DMS79 (cell line): Measurements from ENCODE around the gene SPATA2.
"Not testable (repeated sequence)": the region's sequence is repeated elsewhere in the genome, so short reads cannot be mapped to it uniquely, and the experiment has no call there.

Source experiments
- DNase-seq: peaks from one replicate; lab custom pipeline; 2025; lab: John Stamatoyannopoulos, UW

SPATA2 gene

DNA sequence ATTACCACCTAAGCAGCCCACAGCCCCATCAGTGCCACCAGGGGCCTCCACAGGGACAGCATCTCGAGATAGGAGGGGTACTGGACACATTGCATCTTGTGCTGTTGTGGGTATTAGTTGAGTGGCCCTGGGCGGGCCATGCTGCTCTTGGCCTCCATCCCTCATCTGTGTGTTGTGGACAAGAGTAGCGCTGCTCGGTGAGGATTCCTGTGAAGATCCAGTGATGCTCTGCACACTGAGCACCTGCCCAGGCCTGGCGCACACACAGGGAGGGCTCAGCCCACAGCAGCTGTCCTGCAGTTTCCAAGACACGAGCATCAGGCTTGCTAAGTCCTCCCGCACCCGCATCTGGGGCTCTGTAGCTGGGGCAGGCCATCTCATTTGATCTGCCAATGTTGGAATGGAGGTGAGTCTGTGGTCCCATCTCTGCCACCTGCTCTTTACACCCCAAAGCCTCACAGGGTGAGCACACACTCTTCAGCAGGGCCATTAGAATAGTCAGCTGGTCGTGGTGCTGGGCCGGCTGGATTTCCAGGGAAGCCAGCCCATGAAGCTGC is 32.0 kb downstream of the SPATA2 start:
- DNase-seq, result no peak

DNA sequence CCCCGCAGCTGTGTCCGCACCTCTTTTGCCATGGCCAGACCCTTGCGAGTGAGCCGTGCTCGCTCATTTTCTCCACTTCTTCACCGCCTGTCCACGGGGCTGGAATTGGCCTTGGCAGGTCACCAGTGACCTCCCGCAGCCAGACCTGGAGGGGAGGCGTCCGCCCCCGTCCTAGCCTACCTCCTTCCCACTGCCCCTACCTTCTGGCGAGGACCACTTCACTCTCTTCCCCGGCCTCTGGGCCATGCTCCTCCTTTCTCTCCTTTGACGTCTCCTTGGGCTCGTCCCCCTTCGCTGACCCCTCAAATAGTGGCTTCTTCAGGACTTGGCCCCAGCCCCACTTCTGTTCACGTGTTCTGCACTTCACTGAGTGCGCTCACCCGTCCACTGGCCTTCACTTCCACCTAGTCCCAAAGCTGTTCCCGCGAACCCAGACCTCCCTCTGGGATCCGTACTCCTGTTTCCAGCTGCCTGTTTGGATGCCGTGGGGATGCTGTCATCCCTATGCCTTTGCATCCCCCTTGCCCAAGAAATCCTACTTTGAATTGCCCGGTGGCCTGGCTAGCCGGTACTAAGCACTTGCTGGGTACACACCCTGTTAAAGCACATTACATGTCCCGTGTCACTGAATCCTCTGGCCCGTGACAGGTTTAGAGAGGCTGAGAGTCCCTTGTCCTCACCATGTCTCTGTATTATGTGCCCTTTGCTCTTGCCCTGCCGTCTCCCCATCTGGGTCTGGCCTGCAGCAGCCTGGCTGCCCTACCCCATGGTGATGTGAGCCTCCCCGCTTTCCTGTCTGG is 33.0 kb downstream of the SPATA2 start:
- no peak for DNase-seq

DNA sequence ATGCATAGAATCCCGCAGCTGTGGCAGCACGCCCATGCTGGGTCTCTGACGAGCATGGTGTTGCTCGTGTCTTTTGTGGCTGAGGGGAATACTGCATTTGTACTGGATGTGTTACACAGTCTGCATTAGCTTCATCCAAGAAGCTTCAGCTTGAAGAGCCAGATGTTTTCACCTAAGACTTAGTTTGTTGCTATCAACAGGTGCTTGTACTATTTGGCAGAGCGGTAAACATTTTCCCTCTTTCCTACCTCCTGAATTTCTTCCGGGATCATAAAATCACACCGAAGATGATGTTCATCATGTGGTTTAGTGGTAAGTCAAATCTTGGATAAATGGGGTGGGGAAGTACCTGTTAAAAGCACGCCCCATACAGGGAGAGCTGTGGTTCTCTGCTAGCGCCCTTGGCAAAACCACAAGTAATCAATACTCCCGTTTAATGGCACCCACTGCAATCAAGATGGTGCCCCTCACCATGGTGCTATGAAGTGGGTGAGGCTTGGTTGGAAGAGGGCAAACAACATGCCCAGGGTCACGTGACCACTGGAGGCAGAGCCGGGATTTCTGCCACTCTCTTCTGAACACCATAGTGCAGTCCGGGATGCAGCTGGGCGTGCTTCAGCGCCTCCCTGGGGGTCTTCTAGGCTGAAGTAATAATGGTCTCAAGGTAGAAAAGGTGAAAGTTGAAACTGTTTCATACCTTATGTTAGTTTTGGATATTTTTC is 34.4 kb downstream of the SPATA2 start:
- DNase-seq, result no peak

DNA sequence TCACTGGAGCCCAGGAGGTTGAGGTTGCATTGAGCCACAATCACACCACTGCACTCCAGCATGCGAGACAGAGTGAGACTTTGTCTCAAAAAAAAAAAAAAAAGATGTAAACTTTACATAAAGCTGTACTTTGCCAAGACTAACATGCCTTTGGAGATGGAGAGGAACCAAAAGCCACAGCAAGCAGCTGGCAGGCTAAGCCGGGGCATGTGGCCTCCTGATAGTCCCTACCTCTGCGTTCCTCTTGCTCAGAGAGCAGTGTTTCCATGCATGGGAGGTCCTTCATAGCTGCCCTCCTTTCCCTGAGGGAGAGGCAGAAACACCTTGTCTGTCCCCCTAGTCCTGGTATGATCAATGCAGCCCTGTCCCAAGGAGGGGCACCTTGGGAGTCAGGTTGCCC is 35.2 kb downstream of the SPATA2 start:
- no peak for DNase-seq

DNA sequence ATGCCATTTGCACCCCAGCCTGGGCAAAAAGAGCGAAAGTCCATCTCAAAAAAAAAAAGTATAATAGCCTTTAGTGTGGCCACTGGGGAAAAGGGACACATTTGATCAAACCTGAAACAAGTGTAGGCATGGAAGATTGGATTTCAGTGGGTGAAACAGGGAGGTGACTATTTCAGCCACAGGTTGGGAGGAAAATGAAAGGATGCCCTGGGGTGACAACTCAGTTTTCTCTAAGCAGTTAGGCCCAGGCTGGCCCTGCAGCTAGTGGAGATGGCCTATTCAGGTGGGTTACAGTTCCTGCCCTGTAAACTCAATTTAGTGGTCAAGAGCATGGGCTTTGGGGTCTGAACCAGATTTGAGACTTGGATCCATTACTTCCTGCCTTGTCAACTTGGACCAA is 36.4 kb downstream of the SPATA2 start:
- DNase-seq, result no peak

DNA sequence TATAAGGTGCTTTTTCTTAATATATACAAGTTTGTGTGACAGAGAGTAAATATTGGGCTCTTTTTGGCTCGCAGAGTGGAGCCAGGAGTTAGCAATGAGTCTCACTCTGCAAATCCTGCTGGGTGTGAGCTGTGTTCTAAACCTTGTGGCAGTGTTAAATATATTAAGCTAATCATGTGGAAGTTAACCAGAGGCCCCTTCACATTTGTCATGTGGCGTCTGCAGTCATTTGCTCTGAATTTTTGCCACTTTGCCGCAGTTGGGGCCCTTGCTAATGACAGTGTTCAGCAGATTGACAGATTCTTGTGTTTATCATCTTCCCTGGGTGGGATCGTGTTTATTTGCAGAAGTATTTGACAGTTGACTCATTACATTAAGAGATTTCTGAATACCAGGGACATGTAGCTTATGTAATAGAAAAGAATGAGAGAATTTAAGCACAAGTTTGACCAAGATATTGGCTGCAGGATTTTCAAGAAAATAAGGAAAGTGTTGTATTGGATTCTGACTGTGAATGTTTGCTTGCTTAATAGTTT is 37.9 kb downstream of the SPATA2 start:
- no peak for DNase-seq

DNA sequence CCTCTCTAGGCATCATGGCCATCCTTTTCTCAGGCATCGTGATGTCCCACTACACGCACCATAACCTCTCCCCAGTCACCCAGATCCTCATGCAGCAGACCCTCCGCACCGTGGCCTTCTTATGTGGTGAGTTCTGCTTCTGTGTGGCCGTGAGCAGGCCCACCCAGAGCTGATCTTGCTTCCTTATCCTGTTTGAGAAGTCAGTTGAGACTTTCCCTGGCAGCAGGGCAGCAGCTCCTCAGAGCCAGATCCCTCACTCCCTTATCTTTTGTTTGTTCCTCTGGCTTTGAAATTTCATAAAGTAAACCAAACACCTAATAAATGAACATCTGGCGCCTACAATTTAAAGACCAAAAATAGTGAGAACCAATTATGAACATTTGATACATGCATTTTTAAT is 40.6 kb downstream of the SPATA2 start:
- no peak for DNase-seq

DNA sequence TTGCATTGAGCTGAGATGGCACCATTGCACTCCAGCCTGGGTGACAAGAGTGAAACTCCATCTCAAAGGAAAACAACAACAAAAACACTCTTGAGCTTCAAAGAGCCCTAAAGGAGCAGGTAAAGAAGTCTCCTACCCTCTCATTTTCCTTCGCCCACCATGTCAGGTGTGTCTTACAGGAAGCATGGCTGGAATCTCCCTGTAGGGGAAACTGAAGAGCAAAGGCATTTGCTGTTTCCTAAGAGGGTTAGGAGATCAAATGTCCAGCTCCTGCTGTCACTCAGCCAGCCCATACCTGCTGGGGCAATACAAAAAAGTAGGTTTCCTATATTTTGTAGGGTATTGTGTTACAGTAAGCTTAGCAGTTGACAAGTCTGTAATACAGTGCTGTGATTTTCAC is 43.3 kb downstream of the SPATA2 start:
- no peak for DNase-seq

DNA sequence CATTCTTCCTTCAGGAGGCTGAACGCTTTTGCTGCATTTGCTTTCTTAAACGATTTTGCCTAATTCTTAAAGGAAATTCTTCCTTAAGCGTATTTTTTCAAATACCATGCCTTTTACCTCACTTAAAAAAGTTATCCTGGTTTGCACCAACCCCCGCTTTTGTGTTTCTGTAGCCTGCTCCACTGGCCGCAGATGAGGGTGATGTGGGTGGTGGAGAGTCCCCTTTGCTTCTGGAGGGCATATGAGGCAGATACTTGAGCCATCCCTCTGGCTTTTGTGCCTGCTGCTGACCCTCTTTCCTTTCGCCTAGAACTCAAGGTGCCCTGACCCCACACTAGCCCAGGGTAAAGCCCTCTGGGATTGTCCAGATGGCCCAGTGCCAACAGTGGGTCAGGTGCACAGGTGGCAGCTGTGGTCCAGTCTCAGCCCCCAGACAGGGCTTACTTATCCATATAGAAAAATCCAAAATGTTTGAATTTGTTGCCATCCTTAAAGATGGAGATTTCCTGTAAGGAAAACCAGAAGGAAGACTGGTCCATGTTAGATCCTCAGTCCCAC is 43.9 kb downstream of the SPATA2 start:
- DNase-seq, result no peak

DNA sequence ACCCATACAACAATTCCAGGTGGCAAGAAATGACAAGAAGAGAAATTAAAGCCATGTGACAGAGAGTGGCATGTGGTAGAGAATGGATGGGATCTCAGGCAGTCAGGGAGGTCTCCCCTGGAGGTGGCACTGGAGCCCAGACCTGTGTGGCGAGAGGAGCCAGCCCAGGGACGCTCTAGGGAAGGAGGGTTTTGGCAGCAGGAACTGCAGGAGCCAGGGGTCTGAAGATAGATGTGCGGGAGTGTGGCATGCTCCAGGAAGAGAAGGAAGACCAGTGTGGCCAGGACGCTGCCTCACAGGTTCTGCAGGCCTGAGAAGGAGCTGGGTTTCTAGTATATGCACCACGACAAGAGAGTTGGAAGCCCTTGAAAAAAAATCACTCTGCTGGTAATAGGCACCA is 45.1 kb downstream of the SPATA2 start:
- no peak for DNase-seq

DNA sequence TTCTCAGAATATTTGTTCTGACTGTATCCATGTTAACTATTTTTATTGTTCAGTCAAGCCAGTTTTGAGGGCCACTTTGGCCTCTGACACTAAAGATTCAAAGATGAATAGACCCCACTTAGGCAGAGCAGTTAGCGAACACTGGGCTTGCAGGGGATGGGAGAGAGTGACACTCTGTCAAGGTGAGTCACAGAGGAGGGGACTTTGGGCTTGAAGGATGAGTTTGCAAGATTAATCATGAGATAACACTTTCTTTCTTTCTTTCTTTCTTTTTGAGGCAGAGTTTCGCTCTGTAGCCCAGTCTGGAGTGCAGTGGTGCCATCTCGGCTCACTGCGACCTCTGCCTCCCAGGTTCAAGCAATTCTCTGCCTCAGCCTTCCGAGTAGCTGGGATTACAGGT is 46.4 kb downstream of the SPATA2 start:
- no peak for DNase-seq

DNA sequence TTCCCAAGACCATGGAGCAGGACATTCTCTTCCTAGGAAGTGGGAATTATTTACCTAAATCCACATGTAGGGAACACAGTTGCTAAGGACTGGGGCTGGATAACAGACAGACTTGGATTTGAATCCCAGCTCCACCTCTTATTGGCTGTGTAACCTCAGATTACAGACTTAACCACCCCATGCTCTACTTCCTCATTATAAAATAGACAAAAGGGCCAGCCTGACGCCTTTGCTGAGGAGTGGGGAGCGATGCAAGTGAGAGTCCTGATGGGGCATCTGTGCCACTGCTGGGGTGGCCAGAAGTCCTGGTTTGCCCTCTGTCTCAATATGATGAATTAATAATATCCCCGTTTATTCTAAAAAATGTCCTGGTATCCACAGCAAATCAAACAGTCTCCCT is 46.8 kb downstream of the SPATA2 start:
- no peak for DNase-seq

DNA sequence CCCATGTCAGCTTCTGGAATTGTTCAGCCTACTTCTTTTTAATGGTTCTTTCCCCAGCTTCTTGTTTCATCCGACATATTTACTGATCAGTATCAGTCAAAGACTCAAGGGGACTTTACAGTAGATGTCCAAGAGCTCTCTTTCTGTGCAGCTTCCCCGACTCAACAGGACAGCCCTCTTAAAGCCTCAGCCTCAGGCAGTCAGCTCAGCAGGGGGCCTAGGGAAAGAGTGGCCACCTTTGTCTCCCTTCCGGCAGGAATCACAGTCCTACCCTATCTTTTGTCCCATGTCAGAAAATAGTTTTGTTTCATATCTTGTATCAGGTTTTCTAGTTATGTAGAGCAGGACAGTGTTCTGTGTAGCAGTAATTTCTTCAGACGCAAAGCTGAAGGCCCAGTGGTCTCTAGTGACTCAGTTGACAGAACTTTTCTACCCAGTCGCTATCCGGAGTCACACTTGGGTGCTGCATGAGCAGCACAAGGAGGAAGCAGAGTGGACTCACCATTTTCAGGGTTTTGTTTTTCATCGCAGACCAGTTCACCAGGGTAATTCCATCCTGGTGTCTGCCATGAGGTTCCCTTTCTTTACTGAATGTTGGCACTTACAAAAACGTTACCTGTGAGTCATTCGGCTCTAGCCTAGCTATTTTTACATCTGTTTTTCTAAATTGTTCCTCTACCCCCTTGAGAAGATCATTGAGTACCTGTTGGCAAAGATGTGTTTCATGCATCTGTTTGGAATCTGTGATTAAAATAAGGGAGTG is 47.7 kb downstream of the SPATA2 start:
- no peak for DNase-seq

DNA sequence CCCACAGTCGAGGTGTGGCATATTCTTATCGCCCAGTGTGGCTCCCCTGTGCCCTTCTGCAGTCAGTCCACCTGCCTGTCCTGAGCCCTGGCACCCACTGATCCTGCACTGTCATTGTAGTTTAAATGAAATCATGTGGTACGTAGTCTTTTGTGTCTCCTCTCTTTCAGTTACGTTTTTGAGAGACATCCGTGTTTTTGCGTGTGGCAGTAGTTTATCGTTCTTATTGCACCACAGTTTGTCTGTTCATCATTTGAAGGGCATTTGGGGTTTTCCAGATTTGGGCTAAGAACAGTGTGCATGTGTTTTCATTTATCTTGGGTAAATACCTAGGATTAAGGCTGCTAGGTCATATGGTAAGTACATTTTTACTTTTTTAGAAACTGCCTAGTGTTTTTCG is 49.3 kb downstream of the SPATA2 start:
- no peak for DNase-seq

DNA sequence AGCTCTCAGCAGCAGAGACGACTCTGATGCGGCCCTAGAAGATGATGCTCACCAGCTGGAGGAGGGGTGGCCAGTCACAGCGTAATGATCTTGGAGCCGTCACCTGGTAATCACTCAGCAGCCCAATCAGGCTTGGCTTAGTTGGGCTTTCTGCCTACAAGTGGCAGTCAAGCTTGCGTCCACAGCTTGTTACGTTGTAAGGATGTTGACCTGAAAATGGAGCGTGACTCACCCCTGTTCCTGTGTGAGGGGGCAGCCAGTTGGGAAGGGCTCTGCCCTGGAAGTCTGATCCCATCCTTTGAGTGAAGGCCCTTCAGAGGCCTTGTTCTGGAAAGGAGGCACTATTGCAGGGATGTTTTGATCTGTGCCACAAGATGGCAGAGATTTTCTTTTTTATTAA is 49.8 kb downstream of the SPATA2 start:
- no peak for DNase-seq

DNA sequence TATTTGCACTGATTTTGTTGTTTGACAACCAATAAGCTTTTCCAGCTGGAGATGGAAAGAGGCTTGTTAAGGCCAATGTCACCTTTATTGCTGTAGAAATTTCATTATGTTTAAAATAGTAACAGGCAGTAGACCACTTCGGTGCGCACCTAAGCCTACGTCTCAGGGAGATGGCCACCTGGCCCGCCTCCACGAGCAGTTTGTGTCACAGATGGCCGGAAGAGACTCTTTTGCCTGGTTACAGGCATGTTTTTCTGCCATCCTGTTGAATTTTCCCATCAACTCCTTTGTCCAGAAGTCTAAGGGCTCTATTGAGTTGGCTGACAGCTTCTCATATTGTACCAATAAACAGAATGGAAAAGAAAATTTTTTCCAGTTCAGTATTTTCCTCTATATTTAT is 51.7 kb downstream of the SPATA2 start:
- DNase-seq, result no peak

DNA sequence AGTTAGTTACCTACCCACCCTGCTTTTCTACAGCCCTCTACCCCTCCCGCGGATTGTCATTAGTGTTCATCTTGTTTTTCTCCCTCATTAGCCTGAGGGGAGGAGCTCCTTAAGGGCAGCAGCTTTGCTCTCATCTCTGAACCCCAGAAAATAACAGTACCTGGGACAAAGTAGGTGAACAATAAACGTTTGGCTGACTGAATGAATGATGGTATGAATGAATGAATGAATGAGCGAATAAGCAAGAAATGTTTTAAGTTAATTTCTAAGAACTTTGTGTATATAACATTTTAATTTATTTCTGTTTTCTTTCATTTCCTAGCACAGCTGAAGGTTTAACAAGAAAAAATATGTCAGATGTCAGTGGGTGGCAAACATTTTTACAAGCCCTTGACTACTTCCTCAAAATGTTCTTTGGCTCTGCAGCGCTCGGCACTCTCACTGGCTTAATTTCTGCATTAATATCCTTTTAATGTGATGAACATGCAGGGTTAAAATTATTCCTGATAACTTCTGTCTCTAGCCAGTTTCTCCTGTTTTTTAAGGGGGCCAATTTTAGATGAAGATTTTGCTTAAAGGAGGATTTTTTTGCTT is 52.6 kb downstream of the SPATA2 start:
- no peak for DNase-seq

DNA sequence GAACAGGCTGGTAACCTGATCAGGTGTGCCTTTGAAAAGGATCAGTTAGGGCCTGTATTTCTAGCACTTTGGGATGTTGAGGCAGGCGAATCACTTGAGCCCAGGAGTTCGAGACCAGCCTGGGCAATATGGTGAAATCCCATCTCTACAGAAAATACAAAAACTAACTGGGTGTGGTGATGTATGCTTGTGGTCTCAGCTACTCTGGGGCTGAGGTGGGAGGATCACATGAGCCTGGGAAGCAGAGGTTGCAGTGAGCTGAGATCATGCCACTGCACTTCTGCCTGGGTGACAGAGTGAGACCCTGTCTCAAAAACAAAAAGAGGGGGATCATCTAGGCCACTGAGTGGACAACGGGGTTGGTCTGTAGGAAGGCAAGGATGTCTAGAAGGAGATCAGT is 54.1 kb downstream of the SPATA2 start:
- DNase-seq, result not testable (repeated sequence)

DNA sequence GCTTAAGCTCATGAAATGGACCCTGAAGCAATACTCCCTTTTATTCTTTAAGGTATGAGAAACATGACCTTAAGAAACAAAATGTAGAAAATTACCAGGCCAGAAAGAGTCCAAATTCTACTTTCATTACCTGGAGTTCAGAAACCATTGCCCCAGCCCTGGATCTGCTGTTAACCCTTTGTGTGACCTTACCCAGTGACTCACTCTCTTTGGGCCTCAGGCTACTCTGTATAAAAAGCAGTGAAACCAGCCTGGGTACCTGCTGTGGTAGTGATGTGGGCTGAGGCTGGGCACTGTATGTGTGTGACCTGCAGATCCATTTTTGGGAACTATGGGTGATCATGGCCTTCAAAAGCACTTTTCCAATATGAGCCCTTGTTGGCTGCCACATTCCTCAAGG is 55.5 kb downstream of the SPATA2 start:
- no peak for DNase-seq

DNA sequence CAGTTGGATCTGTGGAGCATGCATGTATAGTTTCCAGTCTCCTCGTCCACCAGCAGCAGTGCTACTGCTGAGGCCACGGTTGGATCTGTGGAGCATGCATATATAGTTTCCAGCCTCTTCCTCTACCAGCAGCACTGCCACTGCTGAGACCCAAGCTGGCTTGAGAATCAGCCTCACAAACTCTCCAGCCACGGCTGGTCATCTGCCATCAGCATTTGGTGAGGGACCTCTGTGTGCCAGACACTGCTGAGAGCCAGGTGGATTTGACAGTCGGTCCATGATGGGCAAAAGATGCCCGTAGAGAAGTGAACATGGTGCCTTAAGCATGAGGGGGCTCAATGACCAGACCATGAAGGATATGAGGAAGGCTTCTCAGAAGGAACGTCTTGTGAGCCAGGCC is 56.3 kb downstream of the SPATA2 start:
- DNase-seq, result no peak

DNA sequence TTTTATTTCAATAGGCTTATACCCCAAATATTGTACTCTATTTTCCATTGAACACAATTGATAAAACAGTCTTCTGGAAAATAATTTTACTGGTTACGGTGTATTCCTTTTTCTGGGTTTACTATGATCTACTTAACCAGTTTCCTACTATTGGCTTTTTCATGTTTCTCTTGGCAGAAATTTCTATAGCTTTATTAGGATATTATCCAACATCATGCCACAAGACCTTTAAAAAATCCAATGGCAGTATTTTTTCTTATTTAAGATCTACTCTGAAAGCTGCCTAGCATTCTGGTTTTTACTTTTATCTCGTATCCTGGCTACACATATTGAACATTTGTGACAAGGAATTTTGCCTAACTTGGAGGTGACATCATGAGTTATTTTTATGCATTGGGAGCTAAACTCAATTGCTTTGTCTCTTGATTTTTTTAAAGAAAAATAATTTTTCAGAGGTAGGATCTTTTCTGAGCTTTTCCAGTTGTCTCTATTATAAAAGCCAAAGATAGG is 57.2 kb downstream of the SPATA2 start:
- no peak for DNase-seq
